ENCODE data around the gene COLEC12. TPM values are rescaled to one million over a fixed set of nuclear protein-coding genes. Genes with fewer than 3 reads are reported as not detected.

COLEC12 gene
- polyA plus RNA-seq, 3 donors: 20.9 to 28.6 (median 25.4) TPM

DNA sequence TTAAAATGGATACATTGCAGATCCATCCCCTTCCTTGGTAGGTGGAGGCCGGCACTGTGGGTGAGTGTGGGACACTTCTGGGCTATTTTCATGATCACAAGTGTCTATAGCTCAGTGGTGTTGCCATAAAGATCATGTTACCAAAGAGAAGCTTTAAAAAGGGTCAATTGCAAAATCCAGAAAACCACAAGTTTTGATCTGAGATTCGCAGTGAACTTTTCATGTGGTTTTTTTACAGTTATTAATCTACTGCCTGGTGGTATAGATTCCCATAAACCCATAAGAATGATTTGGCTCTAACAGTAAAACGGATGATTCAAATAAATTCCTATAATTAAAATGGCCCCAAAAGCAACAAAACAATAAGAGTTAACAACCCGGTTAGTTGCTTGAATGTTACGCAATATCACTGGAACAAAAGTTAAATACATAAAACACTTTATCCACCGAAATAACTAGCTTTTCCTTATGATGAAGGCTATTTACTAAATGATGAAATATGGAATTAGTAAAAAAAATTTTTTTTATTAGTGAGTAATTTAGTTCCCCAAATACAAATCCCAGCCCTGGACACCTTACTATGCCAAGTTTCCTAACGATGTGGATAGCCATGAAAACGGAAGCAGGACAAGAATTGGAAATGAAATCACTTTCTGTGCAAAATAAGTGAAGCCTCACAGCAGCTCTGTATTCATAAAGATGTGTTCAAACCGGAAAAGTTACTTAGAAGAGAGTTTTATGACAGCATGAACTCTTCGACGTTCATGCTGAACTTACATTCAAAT is 137.0 kb downstream of the COLEC12 start:
- no peak for DNase-seq

- DNase-seq: no peak
Observed at GRCh38 chr18:362311-363290, 137.9 kb downstream of the COLEC12 start.

DNA sequence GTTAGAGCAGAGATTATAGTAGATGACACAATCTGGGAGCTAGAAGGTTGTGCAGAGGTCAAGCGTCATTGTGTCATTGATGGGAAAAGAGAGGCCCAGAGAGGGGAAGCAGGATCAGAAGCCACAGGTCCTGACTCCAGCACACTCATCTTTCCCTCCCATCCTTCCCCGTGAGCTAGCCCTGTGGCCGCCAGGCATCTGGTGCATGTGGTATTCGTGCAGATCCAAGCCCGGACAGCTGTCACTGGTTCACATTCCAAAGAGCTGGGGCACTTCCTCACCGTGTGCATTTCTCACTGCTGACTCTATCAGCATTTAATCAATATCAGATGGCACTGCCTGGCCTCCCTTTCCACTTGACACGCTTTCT is 138.6 kb downstream of the COLEC12 start:
- no peak for DNase-seq

- no peak for DNase-seq
Observed at GRCh38 chr18:361100-361732, 139.3 kb downstream of the COLEC12 start.

- no peak for DNase-seq
Observed at GRCh38 chr18:360676-361075, 139.8 kb downstream of the COLEC12 start.

DNA sequence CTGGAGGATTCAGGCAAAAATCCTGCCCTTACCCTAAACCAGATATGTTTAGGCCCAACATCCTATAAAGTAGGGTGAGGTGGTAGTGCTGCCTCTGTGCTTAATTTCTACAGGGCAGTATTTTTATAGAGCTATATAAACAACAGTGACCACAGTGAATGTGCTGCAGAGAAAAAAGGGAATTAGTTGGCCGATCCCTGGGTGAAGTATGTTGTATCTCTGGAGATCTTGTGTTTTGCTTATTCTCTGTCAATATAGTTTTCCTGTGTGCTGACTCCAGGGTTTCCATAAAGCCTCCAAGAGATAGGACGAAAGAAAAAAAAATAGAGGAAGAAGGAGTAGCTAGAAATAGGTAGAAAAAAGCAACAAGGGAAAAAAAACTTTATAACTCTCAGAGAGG is 143.7 kb downstream of the COLEC12 start:
- no peak for DNase-seq

DNA sequence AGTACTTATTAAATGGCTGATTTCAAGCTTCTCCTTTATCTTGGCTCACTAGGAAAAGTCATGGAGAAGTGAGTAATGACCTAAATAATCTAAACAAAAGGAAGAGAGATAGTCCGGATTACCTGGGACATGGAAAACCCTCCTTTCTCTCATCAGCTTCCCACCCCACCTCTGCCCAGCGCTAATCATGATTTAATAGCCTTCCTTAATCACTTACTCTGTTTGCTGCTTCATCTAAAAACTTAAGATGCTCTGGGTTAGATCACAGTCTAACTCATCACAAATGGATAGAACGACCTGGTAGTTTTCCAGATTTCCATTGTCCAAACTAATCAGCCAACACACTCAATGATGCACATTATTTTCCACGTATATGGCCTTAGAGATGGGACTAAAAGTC is 144.8 kb downstream of the COLEC12 start:
- no peak for DNase-seq

GRCh38 chr18:354471-354870 is 146.0 kb downstream of the COLEC12 start:
- no peak for DNase-seq

- DNase-seq: no peak
Observed at GRCh38 chr18:354003-354402, 146.5 kb downstream of the COLEC12 start.

DNA sequence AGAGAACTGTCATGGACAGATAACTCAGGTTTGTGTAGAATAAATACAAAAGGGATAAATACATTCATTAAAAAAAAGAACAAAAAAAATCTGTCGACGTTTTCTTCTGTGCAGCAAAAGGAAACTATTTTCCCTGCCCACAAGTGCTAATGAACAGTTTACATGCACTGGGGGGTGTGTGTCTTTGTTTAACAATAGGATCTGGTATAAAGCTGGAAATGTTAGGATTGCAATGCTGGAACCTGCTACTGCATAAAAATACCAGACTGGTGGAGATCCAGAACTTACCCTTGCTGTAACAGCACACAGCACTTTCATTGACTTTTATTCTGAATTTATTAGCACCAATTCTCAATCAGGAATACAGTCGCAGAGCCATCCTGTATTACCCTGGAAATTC is 148.1 kb downstream of the COLEC12 start:
- DNase-seq: no peak

DNA sequence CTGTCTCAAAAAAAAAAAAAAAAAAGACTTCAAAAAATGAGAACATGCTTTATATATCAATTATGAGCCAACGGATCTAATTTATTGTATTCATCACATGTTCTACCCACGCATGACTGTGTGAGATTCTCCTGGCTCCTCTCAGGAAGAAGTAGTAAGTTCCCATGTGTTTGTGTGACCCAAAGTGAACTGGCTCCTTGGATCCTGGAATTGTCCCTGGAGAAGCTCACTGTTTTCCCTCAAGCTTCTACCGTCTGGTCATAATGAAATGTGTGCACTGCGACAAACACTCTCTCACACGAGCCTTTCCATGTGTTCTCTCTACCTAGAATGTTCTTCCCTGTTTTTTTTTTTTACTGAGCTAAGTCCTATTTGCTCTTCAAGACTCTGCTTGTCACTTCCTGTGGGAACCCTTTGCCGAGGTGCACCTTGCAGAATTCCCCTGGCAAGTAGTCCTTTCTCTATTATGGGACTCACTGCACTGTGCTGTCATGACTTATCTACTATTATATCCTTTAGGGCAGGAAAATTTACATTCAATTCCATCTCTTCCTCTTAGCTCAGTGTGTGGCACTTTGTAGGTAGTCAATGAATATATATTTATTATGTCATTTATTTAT is 149.4 kb downstream of the COLEC12 start:
- DNase-seq: no peak

GRCh38 chr18:346600-346999 is 153.9 kb downstream of the COLEC12 start:
- no peak for DNase-seq

DNA sequence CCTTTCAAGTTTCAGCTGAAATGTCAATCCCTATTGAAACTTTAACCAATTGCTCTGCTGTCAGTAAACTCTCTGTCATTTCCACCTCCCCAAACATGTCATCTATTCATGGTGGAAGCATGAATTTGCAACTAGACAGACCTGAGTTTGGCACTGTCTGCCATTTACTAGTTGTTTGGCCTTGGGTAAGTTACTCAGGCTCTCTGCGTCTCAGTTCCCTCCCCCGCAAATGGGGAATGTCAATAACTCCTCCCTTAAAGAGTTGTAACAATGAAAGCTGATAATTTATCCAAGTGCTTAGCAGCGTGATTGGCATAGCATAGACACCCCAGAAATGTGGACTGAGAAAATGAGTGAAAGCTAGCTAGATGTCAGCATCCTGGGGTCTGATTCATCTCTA is 159.4 kb downstream of the COLEC12 start:
- DNase-seq: no peak

DNA sequence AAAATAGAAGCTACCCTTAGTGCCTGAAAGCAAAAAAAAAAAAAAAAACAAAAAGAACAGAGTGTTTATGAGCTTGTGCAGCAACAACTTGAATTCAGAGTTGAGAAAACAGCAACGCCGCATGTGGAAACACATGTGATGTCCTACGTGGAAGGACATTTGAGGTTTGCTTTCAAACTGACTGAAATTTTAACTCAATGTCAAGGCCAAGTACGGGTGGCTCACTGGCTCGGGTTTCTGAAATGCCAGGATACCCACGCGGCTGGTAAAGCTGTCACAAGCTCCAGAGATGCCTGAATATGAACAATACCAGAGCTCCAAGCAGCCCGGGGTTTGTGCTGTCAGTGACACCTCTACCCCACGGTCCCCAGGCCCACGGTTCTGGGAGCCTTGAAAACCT is 160.5 kb downstream of the COLEC12 start:
- no peak for DNase-seq

DNA sequence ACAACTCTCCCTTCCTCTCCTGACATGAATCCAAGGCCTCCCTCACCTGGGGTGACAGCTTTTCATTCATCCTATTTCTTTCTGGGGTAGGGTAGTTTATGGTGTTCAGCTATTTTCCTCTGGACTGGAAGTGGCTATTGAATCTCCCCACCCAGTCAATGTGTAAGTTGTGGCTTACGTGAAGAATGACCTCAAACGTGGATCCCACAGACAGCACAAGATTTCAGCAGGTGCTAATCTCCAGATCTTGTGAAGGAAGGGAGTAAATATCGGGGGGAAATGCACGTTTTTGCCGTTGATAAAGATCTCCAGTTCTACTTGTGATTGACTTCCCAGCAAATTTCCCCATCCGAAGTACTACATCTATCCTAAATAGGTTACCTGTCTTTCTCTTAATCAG is 161.3 kb downstream of the COLEC12 start:
- no peak for DNase-seq

DNA sequence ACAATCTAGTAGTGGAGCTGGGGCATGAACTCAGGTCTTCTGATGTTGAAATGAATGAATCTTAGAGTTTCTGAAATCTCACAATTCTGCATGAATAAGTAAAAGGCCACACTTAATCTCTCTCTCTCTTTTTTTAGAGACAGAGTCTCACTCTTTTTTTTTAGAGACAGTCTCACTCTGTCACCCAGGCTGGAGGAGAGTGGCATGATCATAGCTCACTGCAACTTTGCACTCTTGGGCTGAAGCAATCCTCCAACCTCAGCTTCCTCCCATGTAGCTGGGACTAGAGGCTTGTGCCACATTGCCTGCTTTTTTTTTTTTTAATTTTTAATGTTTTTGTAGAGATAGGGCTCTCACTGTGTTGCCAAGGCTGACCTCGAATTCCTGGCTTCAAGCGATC is 163.8 kb downstream of the COLEC12 start:
- no peak for DNase-seq

DNA sequence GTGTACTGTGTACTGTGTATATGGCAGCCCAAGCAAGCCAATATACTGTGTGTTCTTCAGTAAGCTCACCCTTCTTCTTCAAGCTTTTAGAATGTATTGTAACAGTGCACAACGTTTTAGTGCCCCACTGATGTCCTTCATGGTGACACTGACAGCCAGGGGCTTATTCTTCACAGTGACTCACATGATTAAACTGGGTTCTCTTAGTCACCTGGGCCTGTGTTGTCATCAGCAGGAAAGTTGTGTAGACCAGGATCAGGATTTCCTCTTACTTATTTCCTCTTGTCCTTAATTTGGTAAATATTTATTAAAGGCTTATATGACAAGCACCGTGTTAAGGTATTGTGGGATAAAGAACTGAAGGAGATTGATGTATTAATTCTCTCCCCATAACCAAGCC is 164.8 kb downstream of the COLEC12 start:
- no peak for DNase-seq

- DNase-seq: no peak
Observed at GRCh38 chr18:334575-335132, 165.8 kb downstream of the COLEC12 start.

GRCh38 chr18:332721-333510 is 167.6 kb downstream of the COLEC12 start:
- DNase-seq: no peak

- DNase-seq: no peak
Observed at GRCh38 chr18:332007-332406, 168.5 kb downstream of the COLEC12 start.
